H1 (cell line): ENCODE data around the gene CCDC178. TPM values are rescaled to one million over a fixed set of nuclear protein-coding genes. Genes with fewer than 3 reads are reported as not detected.

ENCODE experiments used
- CBX8 ChIP-seq: fragments of 300-800, 300-1000 bp; sonication (generic); IDR thresholded peaks from 2 replicates; pipeline ENCODE4 v1.7.1; 2016; ENCODE audit warnings: low read depth, low read length, borderline replicate concordance
- RNF2 ChIP-seq: fragments of 200-900, 300-1000 bp; sonication (generic); IDR thresholded peaks from 2 replicates; pipeline ENCODE4 v1.7.1; 2016; ENCODE audit warnings: borderline replicate concordance, low read depth, mild to moderate bottlenecking, antibody characterized with exemption, low read length; ENCODE audit not compliant: poor library complexity, severe bottlenecking; ENCODE audit errors: missing control alignments
- SIN3A ChIP-seq, 2 experiments: IDR thresholded peaks in 1 of 2; conservative IDR thresholded peaks in 1 of 2; 2 replicates each; pipeline ENCODE4 v1.6.1; 2011 to 2012; ENCODE audit warnings: low read length in 2 of 2, improper control_type of control experiment in 1 of 2, low read depth in 1 of 2, mild to moderate bottlenecking in 1 of 2
- SIRT6 ChIP-seq: IDR thresholded peaks from one replicate; pipeline ENCODE4 v1.7.1; 2012; ENCODE audit warnings: low read length, inconsistent platforms
- SIX5 ChIP-seq: IDR thresholded peaks from 2 replicates; pipeline ENCODE4 v1.6.1; 2011; ENCODE audit warnings: mild to moderate bottlenecking, low read depth, low read length
- TCF12 ChIP-seq: IDR thresholded peaks from 2 replicates; pipeline ENCODE4 v1.6.1; 2011; ENCODE audit warnings: low read depth, mild to moderate bottlenecking, low read length
- USF2 ChIP-seq: IDR thresholded peaks from 2 replicates; pipeline ENCODE4 v1.6.1; 2011; ENCODE audit warnings: low read length, improper control_type of control experiment
- polyA plus RNA-seq, 7 experiments: library from polyadenylated mRNA; depleted of rRNA in 3 of 7; stranded (reverse) in 5 of 7; unstranded in 2 of 7; fragments of >200 nt in 5 of 7; fragments of 200-250 nt in 2 of 7; gene quantifications; 1 replicate in 5 of 7; 2 replicates in 1 of 7; 4 replicates in 1 of 7; pipeline versions ENCODE4 v1.2.1 to v1.2.3, GENCODE V29; 2011 to 2013; ENCODE audit warnings: missing spikeins in 2 of 7, mixed read lengths in 2 of 7
- total RNA-seq: library from RNA; stranded (reverse); fragmentation: NEBNext Ultra II Directional; extraction: Animal tissue kit (Norgen Biotek cat#: 25700); gene quantifications from 2 replicates; pipeline ENCODE4 v1.2.1, GENCODE V29; 2021
- TF ChIP-seq, protein P1 (sequence below): IDR thresholded peaks from 2 replicates; pipeline ENCODE4 v1.6.1; 2011; ENCODE audit warnings: low read depth, mild to moderate bottlenecking, low read length; ENCODE audit not compliant: insufficient read depth

The CCDC178 gene
- total and polyA plus RNA-seq, 2 of the 8 experiments (the other 6 are each of a cell fraction or from before 2014, with no cell fraction given): not detected

GRCh38 chr18:33307520-33307919, 133.0 kb downstream of the CCDC178 start (continued):
- TF ChIP-seq SIN3A (conservative IDR thresholded peaks at IDR 0.05 in 1 of 2, IDR thresholded peaks at IDR 0.05 in 1 of 2; ENCODE audit: low read depth in 1 of 2, low read length in 2 of 2): no peak
- no peak for TF ChIP-seq CBX8
- no peak for TF ChIP-seq SIRT6
- TF ChIP-seq RNF2: no peak
- TF ChIP-seq, protein P1, sequence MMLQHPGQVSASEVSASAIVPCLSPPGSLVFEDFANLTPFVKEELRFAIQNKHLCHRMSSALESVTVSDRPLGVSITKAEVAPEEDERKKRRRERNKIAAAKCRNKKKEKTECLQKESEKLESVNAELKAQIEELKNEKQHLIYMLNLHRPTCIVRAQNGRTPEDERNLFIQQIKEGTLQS: no peak
- no peak for TF ChIP-seq SIX5
- no peak for TF ChIP-seq TCF12
- no peak for TF ChIP-seq USF2
